ENCODE results near the gene MAP3K4.

The MAP3K4 gene

GRCh38 chr6:161003336-161003735 is 11.8 kb downstream of the MAP3K4 start:
- no peaks in the 10 kb centered on the region for H3K36me3 Mint-ChIP-seq (ENCODE audit: low read depth)
- H3K27me3 Mint-ChIP-seq (ENCODE audit: low read depth) = no peaks in the 10 kb centered on the region
- no peak overlapping the region for H3K27ac Mint-ChIP-seq
- H3K4me1 Mint-ChIP-seq (ENCODE audit: low read depth) = no peaks in the 10 kb centered on the region
- no peak overlapping the region for H3K4me3 Mint-ChIP-seq
- no peaks in the 10 kb centered on the region for H3K9me3 Mint-ChIP-seq

- no peaks in the 10 kb centered on the region for H3K27me3 Mint-ChIP-seq (ENCODE audit: low read depth)
- no peak overlapping the region for H3K4me3 Mint-ChIP-seq
- no peaks in the 10 kb centered on the region for H3K4me1 Mint-ChIP-seq (ENCODE audit: low read depth)
- no peaks in the 10 kb centered on the region for H3K9me3 Mint-ChIP-seq
- no peak overlapping the region for H3K27ac Mint-ChIP-seq
- H3K36me3 Mint-ChIP-seq (ENCODE audit: low read depth) = no peaks in the 10 kb centered on the region
Measured at GRCh38 chr6:161008245-161008644, 16.7 kb downstream of the MAP3K4 start.

GRCh38 chr6:161009991-161010390 is 18.4 kb downstream of the MAP3K4 start:
- no peaks in the 10 kb centered on the region for H3K4me1 Mint-ChIP-seq (ENCODE audit: low read depth)
- H3K27me3 Mint-ChIP-seq (ENCODE audit: low read depth) = no peaks in the 10 kb centered on the region
- H3K9me3 Mint-ChIP-seq = no peaks in the 10 kb centered on the region
- H3K4me3 Mint-ChIP-seq = no peak overlapping the region
- H3K36me3 Mint-ChIP-seq (ENCODE audit: low read depth) = peaks cover under 1% of the 10 kb centered on the region
- H3K27ac Mint-ChIP-seq = no peak overlapping the region

- Mint-ChIP-seq H3K36me3 (ENCODE audit: low read depth) (peaks cover 2% of the 10 kb centered on the region), H3K9me3 (no peaks in the 10 kb centered on the region), H3K4me1 (ENCODE audit: low read depth) (no peaks in the 10 kb centered on the region), H3K27ac (no peak overlapping the region), H3K27me3 (ENCODE audit: low read depth) (no peaks in the 10 kb centered on the region), H3K4me3 (no peak overlapping the region)
Measured at GRCh38 chr6:161010418-161010817, 18.8 kb downstream of the MAP3K4 start.

GRCh38 chr6:161011492-161012480 is 20.2 kb downstream of the MAP3K4 start:
- Mint-ChIP-seq H3K4me1 (ENCODE audit: low read depth) (no peaks in the 10 kb centered on the region), H3K27ac (no peak overlapping the region), H3K36me3 (ENCODE audit: low read depth) (peaks cover 2% of the 10 kb centered on the region), H3K4me3 (no peak overlapping the region), H3K27me3 (ENCODE audit: low read depth) (no peaks in the 10 kb centered on the region), H3K9me3 (no peaks in the 10 kb centered on the region)

- H3K4me1 Mint-ChIP-seq (ENCODE audit: low read depth) = no peaks in the 10 kb centered on the region
- no peaks in the 10 kb centered on the region for H3K27me3 Mint-ChIP-seq (ENCODE audit: low read depth)
- H3K36me3 Mint-ChIP-seq (ENCODE audit: low read depth) = peaks cover 2% of the 10 kb centered on the region
- no peak overlapping the region for H3K4me3 Mint-ChIP-seq
- H3K27ac Mint-ChIP-seq = no peak overlapping the region
- no peaks in the 10 kb centered on the region for H3K9me3 Mint-ChIP-seq
Measured at GRCh38 chr6:161013695-161014094, 22.1 kb downstream of the MAP3K4 start.

- Mint-ChIP-seq H3K36me3 (ENCODE audit: low read depth) (peaks cover 5% of the 10 kb centered on the region), H3K27me3 (ENCODE audit: low read depth) (no peaks in the 10 kb centered on the region), H3K9me3 (no peaks in the 10 kb centered on the region), H3K4me1 (ENCODE audit: low read depth) (peaks cover 3% of the 10 kb centered on the region), H3K27ac (no peak overlapping the region), H3K4me3 (no peak overlapping the region)
Measured at GRCh38 chr6:161017766-161018564, 26.4 kb downstream of the MAP3K4 start.

- Mint-ChIP-seq H3K27me3 (ENCODE audit: low read depth) (no peaks in the 10 kb centered on the region), H3K27ac (no peak overlapping the region), H3K4me1 (ENCODE audit: low read depth) (peaks cover 3% of the 10 kb centered on the region), H3K9me3 (no peaks in the 10 kb centered on the region), H3K36me3 (ENCODE audit: low read depth) (peaks cover 5% of the 10 kb centered on the region), H3K4me3 (no peak overlapping the region)
Measured at GRCh38 chr6:161019324-161019839, 27.8 kb downstream of the MAP3K4 start.

- peaks cover 3% of the 10 kb centered on the region for H3K36me3 Mint-ChIP-seq (ENCODE audit: low read depth)
- no peak overlapping the region for H3K27ac Mint-ChIP-seq
- no peaks in the 10 kb centered on the region for H3K9me3 Mint-ChIP-seq
- no peak overlapping the region for H3K4me3 Mint-ChIP-seq
- no peaks in the 10 kb centered on the region for H3K27me3 Mint-ChIP-seq (ENCODE audit: low read depth)
- H3K4me1 Mint-ChIP-seq (ENCODE audit: low read depth) = peaks cover 3% of the 10 kb centered on the region
Measured at GRCh38 chr6:161021543-161021942, 30.0 kb downstream of the MAP3K4 start.

GRCh38 chr6:161021998-161022743 is 30.6 kb downstream of the MAP3K4 start:
- Mint-ChIP-seq H3K9me3 (no peaks in the 10 kb centered on the region), H3K27ac (no peak overlapping the region), H3K27me3 (ENCODE audit: low read depth) (no peaks in the 10 kb centered on the region), H3K4me3 (no peak overlapping the region), H3K4me1 (ENCODE audit: low read depth) (peaks cover 3% of the 10 kb centered on the region), H3K36me3 (ENCODE audit: low read depth) (peaks cover 3% of the 10 kb centered on the region)

GRCh38 chr6:161023316-161023715 is 31.7 kb downstream of the MAP3K4 start:
- Mint-ChIP-seq H3K4me3 (no peak overlapping the region), H3K9me3 (no peaks in the 10 kb centered on the region), H3K36me3 (ENCODE audit: low read depth) (peaks cover 3% of the 10 kb centered on the region), H3K4me1 (ENCODE audit: low read depth) (peaks cover 3% of the 10 kb centered on the region), H3K27me3 (ENCODE audit: low read depth) (no peaks in the 10 kb centered on the region), H3K27ac (no peak overlapping the region)

- Mint-ChIP-seq H3K9me3 (no peaks in the 10 kb centered on the region), H3K4me1 (ENCODE audit: low read depth) (peaks cover 10% of the 10 kb centered on the region), H3K36me3 (ENCODE audit: low read depth) (peaks cover 3% of the 10 kb centered on the region), H3K4me3 (no peak overlapping the region), H3K27me3 (ENCODE audit: low read depth) (no peaks in the 10 kb centered on the region), H3K27ac (no peak overlapping the region)
Measured at GRCh38 chr6:161024364-161024920, 32.9 kb downstream of the MAP3K4 start.

GRCh38 chr6:161027385-161027784 is 35.8 kb downstream of the MAP3K4 start:
- Mint-ChIP-seq H3K36me3 (ENCODE audit: low read depth) (no peaks in the 10 kb centered on the region), H3K4me3 (no peak overlapping the region), H3K27ac (no peak overlapping the region), H3K4me1 (ENCODE audit: low read depth) (peaks cover 9% of the 10 kb centered on the region), H3K9me3 (no peaks in the 10 kb centered on the region), H3K27me3 (ENCODE audit: low read depth) (no peaks in the 10 kb centered on the region)

Data from T-helper 1 cell treated with Interleukin-12 subunit alpha and Interleukin-12 subunit beta and Interleukin-4 antibody, amounts not matched to agents 30 μg/mL and 1 μg/mL, for 36 hours (primary cell).